HFFc6 (cell line): ENCODE measurements around the gene TRAPPC3L. TPM values are rescaled to one million over a fixed set of nuclear protein-coding genes. Genes with fewer than 3 reads are reported as not detected.

ENCODE experiments used
- DNase-seq: peaks from one replicate; pipeline ENCODE4 v3.0.0-alpha.2; 2018
- H3K27ac Mint-ChIP-seq: 2 replicates; pipeline ENCODE4 v1.8.0; 2020; ENCODE audit warnings: mild to moderate bottlenecking, mixed read lengths
- H3K27me3 Mint-ChIP-seq: 2 replicates; pipeline ENCODE4 v1.8.0; 2021; ENCODE audit warnings: mild to moderate bottlenecking, moderate library complexity, mixed read lengths; ENCODE audit not compliant: insufficient read depth
- H3K36me3 Mint-ChIP-seq: 2 replicates; pipeline ENCODE4 v1.8.0; 2021; ENCODE audit warnings: low read depth, mixed read lengths
- H3K4me1 Mint-ChIP-seq: 2 replicates; pipeline ENCODE4 v1.8.0; 2020; ENCODE audit warnings: low read depth, mixed read lengths
- H3K4me3 Mint-ChIP-seq: 2 replicates; pipeline ENCODE4 v1.8.0; 2020; ENCODE audit warnings: mild to moderate bottlenecking, moderate library complexity, mixed read lengths
- H3K9me3 Mint-ChIP-seq: 2 replicates; pipeline ENCODE4 v1.8.0; 2020; ENCODE audit warnings: mild to moderate bottlenecking, mixed read lengths
- CTCF ChIP-seq: fragments of 200-600 bp; sonication (generic); IDR thresholded peaks from 2 replicates; pipeline ENCODE4 v1.5.0; 2021; ENCODE audit warnings: antibody characterized with exemption, mild to moderate bottlenecking
- total RNA-seq, 6 experiments: library from RNA; stranded (reverse); fragmentation: NEBNext Ultra II Directional; extraction: Animal tissue kit (Norgen Biotek cat#: 25700); gene quantifications; 2 replicates in 1 of 6; 3 replicates in 5 of 6; pipeline ENCODE4 v1.2.3, GENCODE V29; 2021

TRAPPC3L gene
- total RNA-seq, 6 experiments from 2014 or later = 0.15 to 0.45 (median 0.32) TPM

- Mint-ChIP-seq H3K27ac (peak overlapping the region; percentile 15; the same call in 1 of the 2 replicates), H3K9me3 (no peaks in the 10 kb centered on the region), H3K4me1 (peaks cover 73% of the 10 kb centered on the region), H3K36me3 (no peaks in the 10 kb centered on the region), H3K27me3 (no peaks in the 10 kb centered on the region), H3K4me3 (no peak overlapping the region)
- no peak for TF ChIP-seq CTCF
- no peak for DNase-seq
These were observed 12.1 kb downstream of the TRAPPC3L start for GRCh38 chr6:116533233-116533957.

- TF ChIP-seq CTCF = peak; percentile 91
- no peaks in the 10 kb centered on the region for H3K27me3 Mint-ChIP-seq
These were observed 13.6 kb downstream of the TRAPPC3L start for GRCh38 chr6:116531675-116532570.

DNA sequence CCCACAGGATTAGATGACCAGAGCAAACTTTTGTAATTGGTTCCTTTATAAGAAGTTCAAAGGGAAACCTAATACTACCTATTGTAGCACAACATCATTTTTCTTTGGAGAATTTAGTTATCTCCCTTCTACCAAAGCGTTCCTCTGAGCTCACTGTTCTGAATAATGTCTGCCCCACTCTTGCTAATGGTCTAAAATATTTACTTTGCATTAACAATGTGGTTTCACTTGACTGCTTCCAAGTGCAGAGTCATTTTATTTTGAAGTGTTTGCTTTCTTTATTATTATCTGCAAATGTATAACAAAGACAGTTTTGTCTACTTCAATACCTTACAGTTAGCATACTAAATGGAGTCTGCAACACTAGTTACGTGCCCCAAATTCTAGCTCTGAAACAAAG lies 15.0 kb downstream of the TRAPPC3L start:
- Mint-ChIP-seq H3K27me3 (no peaks in the 10 kb centered on the region), H3K4me1 (peaks cover 62% of the 10 kb centered on the region), H3K4me3 (peak overlapping the region; percentile 64), H3K27ac (peak overlapping the region; percentile 57), H3K36me3 (no peaks in the 10 kb centered on the region), H3K9me3 (no peaks in the 10 kb centered on the region)
- peak; percentile 28 for DNase-seq
- no peak for TF ChIP-seq CTCF

More at GRCh38 chr6:116531675-116532570, 13.6 kb downstream of the TRAPPC3L start:
- peak; percentile 73 for DNase-seq
- no peaks in the 10 kb centered on the region for H3K36me3 Mint-ChIP-seq
- peaks cover 72% of the 10 kb centered on the region for H3K4me1 Mint-ChIP-seq
- H3K27ac Mint-ChIP-seq = no peak overlapping the region
- H3K9me3 Mint-ChIP-seq = no peaks in the 10 kb centered on the region
- H3K4me3 Mint-ChIP-seq = no peak overlapping the region

- H3K4me1 Mint-ChIP-seq = peaks cover 55% of the 10 kb centered on the region
- no peaks in the 10 kb centered on the region for H3K9me3 Mint-ChIP-seq
- H3K27ac Mint-ChIP-seq = peak overlapping the region; percentile 57
- DNase-seq = no peak
- H3K27me3 Mint-ChIP-seq = no peaks in the 10 kb centered on the region
- peak overlapping the region; percentile 64 for H3K4me3 Mint-ChIP-seq
- no peak for TF ChIP-seq CTCF
- no peaks in the 10 kb centered on the region for H3K36me3 Mint-ChIP-seq
These were observed 15.8 kb downstream of the TRAPPC3L start for GRCh38 chr6:116529466-116530290.

GRCh38 chr6:116528780-116529179 lies 16.7 kb downstream of the TRAPPC3L start:
- Mint-ChIP-seq H3K36me3 (no peaks in the 10 kb centered on the region), H3K9me3 (no peaks in the 10 kb centered on the region), H3K4me3 (peak overlapping the region; percentile 64), H3K27ac (peak overlapping the region; percentile 40; the same call in 1 of the 2 replicates), H3K27me3 (no peaks in the 10 kb centered on the region), H3K4me1 (peaks cover 46% of the 10 kb centered on the region)
- peak; percentile 14 for DNase-seq
- no peak for TF ChIP-seq CTCF
